Activated T-helper 17 cell treated with anti-CD3 and anti-CD28 coated beads, Interleukin-2, amount 50 U/mL, for 72 hours (primary cell): ENCODE data around the gene MEI1. TPM values are rescaled to one million over a fixed set of nuclear protein-coding genes. Genes with fewer than 3 reads are reported as not detected.

Source experiments
- ATAC-seq: fragments of 150-1000 bp; cut with Tn5 transposase; replicated peaks from 2 replicates; pipeline ENCODE4 v1.10.0; 2021; ENCODE audit warnings: mild to moderate bottlenecking, moderate library complexity
- H3K27ac Mint-ChIP-seq: one replicate; pipeline ENCODE4 v1.8.0; 2022; ENCODE audit warnings: mixed read lengths
- H3K27me3 Mint-ChIP-seq: one replicate; pipeline ENCODE4 v1.8.0; 2022; ENCODE audit warnings: mixed read lengths
- H3K36me3 Mint-ChIP-seq: one replicate; pipeline ENCODE4 v1.8.0; 2022; ENCODE audit warnings: low read depth, mild to moderate bottlenecking, mixed read lengths
- H3K4me1 Mint-ChIP-seq: one replicate; pipeline ENCODE4 v1.8.0; 2022; ENCODE audit warnings: mixed read lengths
- H3K4me3 Mint-ChIP-seq: one replicate; pipeline ENCODE4 v1.8.0; 2022; ENCODE audit warnings: mild to moderate bottlenecking, mixed read lengths
- H3K9me3 Mint-ChIP-seq: one replicate; pipeline ENCODE4 v1.8.0; 2022; ENCODE audit warnings: mixed read lengths
- total RNA-seq, 2 donors: library from RNA; stranded (reverse); gene quantifications; one replicate each; pipeline ENCODE4 v1.2.3, GENCODE V29; 2022

MEI1 gene
- total RNA-seq, 2 donors from 2014 or later = 39.8 to 40.1 TPM

GRCh38 chr22:41821471-41822316, 122.4 kb downstream of the MEI1 start:
- H3K36me3 Mint-ChIP-seq = peaks cover 28% of the 10 kb centered on the region
- H3K4me3 Mint-ChIP-seq = peak overlapping the region; percentile 2
- H3K27ac Mint-ChIP-seq = peak overlapping the region; percentile 85
- no peak for ATAC-seq
- peaks cover 25% of the 10 kb centered on the region for H3K4me1 Mint-ChIP-seq
- no peaks in the 10 kb centered on the region for H3K9me3 Mint-ChIP-seq
- no peaks in the 10 kb centered on the region for H3K27me3 Mint-ChIP-seq

- ATAC-seq = peak; percentile 97
- no peaks in the 10 kb centered on the region for H3K27me3 Mint-ChIP-seq
- H3K27ac Mint-ChIP-seq = peak overlapping the region; percentile 85
- H3K4me1 Mint-ChIP-seq = peaks cover 29% of the 10 kb centered on the region
- H3K4me3 Mint-ChIP-seq = peak overlapping the region; percentile 2
- peaks cover 23% of the 10 kb centered on the region for H3K36me3 Mint-ChIP-seq
- no peaks in the 10 kb centered on the region for H3K9me3 Mint-ChIP-seq
Measured at GRCh38 chr22:41822317-41823057, 123.2 kb downstream of the MEI1 start.

GRCh38 chr22:41823797-41824196, 124.5 kb downstream of the MEI1 start:
- peaks cover 23% of the 10 kb centered on the region for H3K36me3 Mint-ChIP-seq
- H3K4me3 Mint-ChIP-seq = peak overlapping the region; percentile 27
- no peak for ATAC-seq
- H3K9me3 Mint-ChIP-seq = no peaks in the 10 kb centered on the region
- H3K27me3 Mint-ChIP-seq = no peaks in the 10 kb centered on the region
- peak overlapping the region; percentile 85 for H3K27ac Mint-ChIP-seq
- peaks cover 34% of the 10 kb centered on the region for H3K4me1 Mint-ChIP-seq

- H3K4me1 Mint-ChIP-seq = peaks cover 34% of the 10 kb centered on the region
- no peaks in the 10 kb centered on the region for H3K27me3 Mint-ChIP-seq
- no peaks in the 10 kb centered on the region for H3K9me3 Mint-ChIP-seq
Measured at GRCh38 chr22:41825376-41825775, 126.1 kb downstream of the MEI1 start.

GRCh38 chr22:41826021-41826420, 126.7 kb downstream of the MEI1 start:
- H3K27me3 Mint-ChIP-seq = no peaks in the 10 kb centered on the region
- H3K4me1 Mint-ChIP-seq = peaks cover 34% of the 10 kb centered on the region
- no peak overlapping the region for H3K4me3 Mint-ChIP-seq
- H3K9me3 Mint-ChIP-seq = no peaks in the 10 kb centered on the region
- H3K27ac Mint-ChIP-seq = peak overlapping the region; percentile 85
- H3K36me3 Mint-ChIP-seq = peaks cover 16% of the 10 kb centered on the region
- ATAC-seq = no peak

More at GRCh38 chr22:41825376-41825775, 126.1 kb downstream of the MEI1 start:
- ATAC-seq = no peak
- Mint-ChIP-seq H3K27ac (peak overlapping the region; percentile 85), H3K36me3 (peaks cover 22% of the 10 kb centered on the region), H3K4me3 (no peak overlapping the region)

GRCh38 chr22:41826430-41827383, 127.4 kb downstream of the MEI1 start:
- peak overlapping the region; percentile 10 for H3K4me3 Mint-ChIP-seq
- H3K27me3 Mint-ChIP-seq = no peaks in the 10 kb centered on the region
- peak overlapping the region; percentile 66 for H3K27ac Mint-ChIP-seq
- H3K36me3 Mint-ChIP-seq = peaks cover 20% of the 10 kb centered on the region
- H3K4me1 Mint-ChIP-seq = peaks cover 34% of the 10 kb centered on the region
- H3K9me3 Mint-ChIP-seq = no peaks in the 10 kb centered on the region
- ATAC-seq = no peak

- ATAC-seq = no peak
- H3K27me3 Mint-ChIP-seq = no peaks in the 10 kb centered on the region
- peak overlapping the region; percentile 10 for H3K4me3 Mint-ChIP-seq
- H3K27ac Mint-ChIP-seq = peak overlapping the region; percentile 66
- peaks cover 24% of the 10 kb centered on the region for H3K4me1 Mint-ChIP-seq
- peaks cover 29% of the 10 kb centered on the region for H3K36me3 Mint-ChIP-seq
- H3K9me3 Mint-ChIP-seq = no peaks in the 10 kb centered on the region
Measured at GRCh38 chr22:41827671-41828070, 128.4 kb downstream of the MEI1 start.

- H3K9me3 Mint-ChIP-seq = no peaks in the 10 kb centered on the region
- peak overlapping the region; percentile 4 for H3K4me3 Mint-ChIP-seq
- H3K36me3 Mint-ChIP-seq = peaks cover 24% of the 10 kb centered on the region
- no peak for ATAC-seq
- no peaks in the 10 kb centered on the region for H3K27me3 Mint-ChIP-seq
- peak overlapping the region; percentile 66 for H3K27ac Mint-ChIP-seq
- H3K4me1 Mint-ChIP-seq = peaks cover 20% of the 10 kb centered on the region
Measured at GRCh38 chr22:41828516-41828915, 129.2 kb downstream of the MEI1 start.

GRCh38 chr22:41830174-41830573, 130.9 kb downstream of the MEI1 start:
- H3K27ac Mint-ChIP-seq = no peak overlapping the region
- no peak overlapping the region for H3K4me3 Mint-ChIP-seq
- peaks cover 32% of the 10 kb centered on the region for H3K36me3 Mint-ChIP-seq
- H3K27me3 Mint-ChIP-seq = no peaks in the 10 kb centered on the region
- H3K4me1 Mint-ChIP-seq = peaks cover 19% of the 10 kb centered on the region
- ATAC-seq = no peak
- no peaks in the 10 kb centered on the region for H3K9me3 Mint-ChIP-seq

- ATAC-seq = no peak
- H3K4me1 Mint-ChIP-seq = peaks cover 26% of the 10 kb centered on the region
- H3K27ac Mint-ChIP-seq = peak overlapping the region; percentile 98
- H3K4me3 Mint-ChIP-seq = peak overlapping the region; percentile 92
- H3K36me3 Mint-ChIP-seq = peaks cover 44% of the 10 kb centered on the region
- H3K27me3 Mint-ChIP-seq = no peaks in the 10 kb centered on the region
- H3K9me3 Mint-ChIP-seq = no peaks in the 10 kb centered on the region
Measured at GRCh38 chr22:41831383-41831782, 132.1 kb downstream of the MEI1 start.

GRCh38 chr22:41831828-41832552, 132.7 kb downstream of the MEI1 start:
- H3K36me3 Mint-ChIP-seq = peaks cover 50% of the 10 kb centered on the region
- ATAC-seq = no peak
- peak overlapping the region; percentile 98 for H3K27ac Mint-ChIP-seq
- H3K9me3 Mint-ChIP-seq = no peaks in the 10 kb centered on the region
- peak overlapping the region; percentile 92 for H3K4me3 Mint-ChIP-seq
- H3K4me1 Mint-ChIP-seq = peaks cover 31% of the 10 kb centered on the region
- no peaks in the 10 kb centered on the region for H3K27me3 Mint-ChIP-seq

- Mint-ChIP-seq H3K27me3 (no peaks in the 10 kb centered on the region), H3K4me3 (peak within 1 kb of the TSS; percentile 92), H3K4me1 (peaks cover 29% of the 10 kb centered on the region), H3K27ac (peak within 1 kb of the TSS; percentile 98), H3K36me3 (peaks cover 57% of the 10 kb centered on the region), H3K9me3 (no peaks in the 10 kb centered on the region)
- peak; percentile 94 for ATAC-seq
Measured at GRCh38 chr22:41832553-41833368, 133.5 kb downstream of the MEI1 start, which contains the start of gene SREBF2. SREBF2 (plus strand) TSS chr22:41833105; CDS start chr22:41833271, 166 bp downstream.
